IPS-NIHi11 (cell line): ENCODE results near the gene ACOXL.
"Not testable (repeated sequence)": the region's sequence is repeated elsewhere in the genome, so short reads cannot be mapped to it uniquely, and the experiment has no call there.

ENCODE experiments used
- DNase-seq: peaks from one replicate; pipeline ENCODE4 v3.0.0; 2012; ENCODE audit warnings: mixed read lengths, low spot score

ACOXL gene

GRCh38 chr2:110927526-110927925 is 195.2 kb downstream of the ACOXL start:
- DNase-seq: no peak

DNA sequence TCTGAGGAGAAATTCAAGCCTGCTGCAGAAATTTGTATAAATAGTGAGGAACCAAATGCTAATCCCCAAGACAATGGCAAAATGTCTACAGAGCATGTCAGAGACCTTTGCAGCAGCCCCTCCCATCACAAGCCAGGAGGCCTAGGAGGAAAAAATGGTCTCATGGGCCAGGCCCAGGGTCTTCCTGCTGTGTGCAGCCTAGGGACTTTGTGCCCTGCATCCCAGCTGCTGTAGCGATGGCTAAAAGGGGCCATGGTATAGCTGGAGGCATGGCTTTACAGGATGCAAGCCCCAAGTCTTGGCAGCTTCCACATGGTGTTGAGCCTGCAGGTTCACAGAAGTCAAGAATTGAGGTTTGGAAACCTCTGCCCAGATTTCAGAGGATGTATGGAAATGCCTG is 197.2 kb downstream of the ACOXL start:
- no peak for DNase-seq

- no peak for DNase-seq
Observed at GRCh38 chr2:110931648-110932047, 199.3 kb downstream of the ACOXL start.

GRCh38 chr2:110933420-110933819 is 201.0 kb downstream of the ACOXL start:
- no peak for DNase-seq

- no peak for DNase-seq
Observed at GRCh38 chr2:110934948-110935347, 202.6 kb downstream of the ACOXL start.

GRCh38 chr2:110940376-110940910 is 208.1 kb downstream of the ACOXL start:
- DNase-seq: no peak

DNA sequence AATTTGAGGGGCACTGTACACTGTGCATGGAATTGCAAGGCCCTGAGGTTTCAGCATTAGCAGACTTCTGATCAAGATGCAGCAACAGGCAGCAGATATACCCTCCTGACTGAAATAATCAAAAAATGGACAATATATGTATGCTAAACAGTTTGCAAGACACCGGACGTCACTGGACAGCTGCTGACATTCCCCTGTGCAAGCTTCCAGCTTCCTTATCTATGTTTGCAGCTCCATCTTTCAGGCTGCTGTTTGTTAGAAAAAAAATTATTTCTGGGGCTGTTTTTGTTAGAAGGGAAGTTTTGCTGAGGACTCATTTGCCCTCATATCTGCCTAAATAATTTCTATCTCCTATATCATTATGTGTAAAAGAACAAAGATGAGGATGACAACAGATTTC is 208.9 kb downstream of the ACOXL start:
- DNase-seq: no peak

GRCh38 chr2:110943070-110943634 is 210.8 kb downstream of the ACOXL start:
- DNase-seq: no peak

DNA sequence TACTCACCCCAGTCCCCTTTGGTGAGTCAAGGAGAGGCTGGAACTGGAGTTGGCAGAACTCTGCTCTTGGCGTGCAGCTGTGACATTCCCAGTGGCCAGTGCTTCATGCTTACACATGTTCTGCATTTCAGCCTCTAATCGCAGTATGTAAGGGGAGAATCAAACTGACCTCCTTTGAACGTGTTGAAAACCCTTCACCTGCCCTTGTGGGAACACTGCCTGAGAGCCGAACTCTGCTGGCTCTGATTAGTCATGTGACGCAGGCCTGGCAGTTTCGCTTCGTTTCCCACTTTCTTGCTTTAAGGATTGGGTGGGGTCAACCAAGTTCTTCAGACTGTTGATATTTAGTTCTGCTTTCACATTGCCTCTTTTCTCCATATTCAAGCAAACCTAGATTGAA is 214.5 kb downstream of the ACOXL start:
- DNase-seq: no peak

- no peak for DNase-seq
Observed at GRCh38 chr2:110948027-110948674, 215.8 kb downstream of the ACOXL start.

DNA sequence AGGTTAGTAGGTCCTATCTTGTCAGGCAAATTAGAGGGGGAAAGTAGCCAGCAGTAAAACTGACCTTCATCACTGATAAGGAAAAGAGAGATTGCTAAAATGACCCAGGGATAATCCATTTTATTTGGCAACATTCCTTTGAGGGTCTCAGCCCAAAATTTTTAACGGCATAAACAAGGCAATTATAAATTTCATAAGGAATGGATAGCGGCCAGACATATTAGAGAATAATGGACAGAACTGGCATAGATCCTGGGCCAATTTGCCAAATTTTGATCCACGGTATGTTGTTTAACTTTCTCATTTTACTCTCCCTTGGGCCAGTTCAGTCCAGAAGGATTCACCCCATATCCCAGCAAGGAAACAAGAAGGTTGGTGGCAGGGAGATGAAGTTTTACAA is 217.9 kb downstream of the ACOXL start:
- no peak for DNase-seq

DNA sequence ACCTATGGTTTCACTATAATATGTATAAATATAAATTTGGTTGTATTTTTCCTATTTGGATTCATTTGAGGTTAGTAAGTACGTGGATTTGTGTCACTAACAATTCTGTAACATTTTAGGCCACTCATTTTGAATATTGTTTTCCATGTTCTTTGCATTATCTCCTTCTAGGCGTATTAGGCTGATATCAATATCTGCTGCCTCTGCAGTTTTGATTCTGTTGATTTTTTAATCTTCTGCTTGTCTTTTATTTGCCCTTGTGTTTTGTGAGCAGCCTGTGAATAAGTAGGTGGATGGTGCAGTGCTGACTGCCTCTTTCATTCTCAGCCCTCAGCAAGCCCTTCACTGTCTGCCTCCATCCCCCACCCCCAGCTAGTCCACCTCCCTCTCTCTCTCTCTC is 222.7 kb downstream of the ACOXL start:
- no peak for DNase-seq

DNA sequence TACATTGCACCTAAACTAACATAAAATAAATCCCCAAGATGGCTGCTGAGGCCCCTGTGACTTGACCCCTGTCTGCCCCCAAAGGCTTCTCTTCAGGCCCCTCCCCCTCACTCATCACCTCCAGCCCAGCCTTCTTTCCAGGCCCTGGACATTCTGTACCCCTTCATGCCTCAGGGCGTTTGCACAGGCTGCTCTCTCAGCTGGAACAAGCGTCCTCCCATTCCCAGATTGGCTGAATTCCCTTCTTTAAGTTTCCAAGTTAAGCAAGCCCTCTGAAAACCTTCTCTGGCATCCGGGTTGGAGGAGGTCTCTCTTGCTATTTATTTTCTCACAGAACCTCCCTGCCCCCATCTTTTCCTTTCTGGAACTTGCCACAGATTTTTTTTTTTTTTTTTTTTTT is 223.2 kb downstream of the ACOXL start:
- DNase-seq: no peak

DNA sequence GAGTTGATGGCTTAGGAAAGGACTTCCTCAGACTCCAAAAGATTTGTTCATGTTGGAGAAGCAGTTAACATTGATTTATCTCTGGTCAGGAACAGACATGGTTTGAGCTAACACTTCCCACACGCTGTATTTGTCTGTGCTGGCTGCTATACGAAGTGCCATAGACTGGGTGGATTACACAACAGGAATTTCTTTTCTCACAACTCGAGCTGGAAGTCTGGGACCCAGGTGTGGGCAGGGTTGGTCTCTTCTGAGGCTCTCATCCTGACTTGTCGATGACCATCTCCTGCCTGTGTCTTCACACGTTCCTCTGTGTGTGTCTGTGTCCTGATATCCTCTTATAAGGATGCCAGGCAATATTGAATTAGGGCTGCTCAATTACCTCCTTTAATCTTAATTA is 224.9 kb downstream of the ACOXL start:
- no peak for DNase-seq

DNA sequence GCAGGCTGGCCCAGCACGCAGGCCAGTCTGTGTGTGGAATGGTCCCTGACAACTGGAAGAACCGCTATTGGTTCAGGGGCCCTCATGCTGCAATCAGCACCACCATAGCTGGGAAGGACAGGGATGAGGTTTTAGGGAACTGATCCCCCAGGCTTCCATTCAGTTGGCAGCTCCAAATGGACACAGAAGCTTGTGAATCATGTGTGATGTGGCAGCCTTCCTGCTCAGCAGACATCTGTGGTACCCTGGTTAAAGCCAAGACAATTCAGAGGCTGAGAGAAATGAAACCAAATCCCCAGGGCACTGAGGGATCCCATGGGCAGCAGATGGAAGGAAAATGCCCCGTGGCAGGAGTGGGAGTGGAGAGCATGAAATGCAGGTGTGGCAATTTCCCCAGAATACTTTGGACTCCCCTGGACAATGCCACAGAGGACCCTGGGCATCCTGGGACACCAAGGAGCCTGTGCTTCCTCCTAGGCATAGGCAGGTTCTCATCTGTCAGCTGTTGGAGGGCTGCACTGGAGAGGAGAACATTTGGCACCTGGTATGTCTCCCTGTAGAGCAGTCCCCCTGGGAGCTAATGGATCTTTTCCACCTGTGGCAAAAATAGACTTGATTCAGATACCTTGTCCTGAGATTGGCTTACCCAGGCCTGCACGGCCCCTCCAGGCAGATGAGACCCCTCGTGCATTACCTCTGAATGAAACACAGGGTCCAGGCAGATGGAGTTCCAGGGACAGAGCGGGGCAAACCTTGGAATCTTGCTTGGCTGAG is 226.2 kb downstream of the ACOXL start:
- no peak for DNase-seq

DNA sequence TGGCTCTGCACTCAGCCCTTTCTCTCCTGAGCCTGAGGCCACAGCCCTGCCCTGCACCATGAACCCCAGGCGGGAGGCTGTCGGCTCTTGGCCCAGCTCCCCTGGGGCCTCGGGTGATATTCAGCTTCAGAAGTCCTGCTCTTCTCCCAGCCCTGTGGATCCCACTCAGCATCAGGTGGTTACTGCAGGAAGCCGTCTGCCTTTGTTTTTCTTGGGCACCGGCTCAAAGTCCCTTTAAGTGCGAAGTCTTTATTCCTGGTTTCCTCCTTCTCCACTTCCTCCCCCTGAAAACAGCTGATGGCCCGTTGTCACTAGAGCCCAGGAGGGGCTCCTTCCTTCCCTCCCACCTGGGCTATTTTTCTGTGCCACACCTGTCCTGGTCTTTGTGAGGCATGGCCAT is 226.8 kb downstream of the ACOXL start:
- no peak for DNase-seq

DNA sequence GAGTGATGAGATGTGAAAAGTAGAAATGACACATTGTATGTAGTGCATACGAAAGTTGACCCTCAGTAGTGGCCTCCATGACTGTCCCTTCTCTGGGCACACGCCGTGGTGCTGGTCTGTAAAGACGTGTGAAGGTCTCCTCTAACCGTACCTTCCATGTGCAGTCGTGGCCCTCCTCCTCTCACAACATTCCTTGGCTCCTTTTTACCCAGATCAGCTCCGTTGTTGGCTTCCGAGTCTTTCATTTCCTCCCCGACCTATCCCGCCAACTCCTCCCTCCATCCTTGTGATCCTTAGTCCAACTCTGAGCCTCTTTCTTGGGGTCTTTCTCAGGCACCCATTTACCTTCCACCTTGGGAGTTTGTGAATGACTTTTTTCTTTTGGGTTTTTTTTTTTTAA is 227.9 kb downstream of the ACOXL start:
- DNase-seq: no peak

DNA sequence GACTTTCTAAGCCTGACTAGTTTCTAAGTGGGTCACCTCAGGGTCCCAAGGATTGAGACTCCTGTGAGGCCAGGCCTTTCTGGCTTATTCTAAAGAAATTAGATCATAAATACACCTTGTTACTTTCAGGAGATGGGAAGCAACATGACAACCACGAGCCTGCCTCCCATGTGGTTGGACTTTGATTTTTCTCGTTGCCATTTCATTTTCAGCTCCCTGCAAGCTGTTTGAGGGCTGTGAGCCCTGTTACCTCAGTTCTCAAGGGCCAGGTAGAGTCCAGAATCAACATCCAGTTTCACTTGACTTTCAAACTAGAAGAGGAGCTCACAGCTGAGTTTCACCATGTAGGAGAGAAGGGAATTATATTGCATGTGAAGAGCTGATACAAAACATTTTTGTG is 228.6 kb downstream of the ACOXL start:
- DNase-seq: no peak

DNA sequence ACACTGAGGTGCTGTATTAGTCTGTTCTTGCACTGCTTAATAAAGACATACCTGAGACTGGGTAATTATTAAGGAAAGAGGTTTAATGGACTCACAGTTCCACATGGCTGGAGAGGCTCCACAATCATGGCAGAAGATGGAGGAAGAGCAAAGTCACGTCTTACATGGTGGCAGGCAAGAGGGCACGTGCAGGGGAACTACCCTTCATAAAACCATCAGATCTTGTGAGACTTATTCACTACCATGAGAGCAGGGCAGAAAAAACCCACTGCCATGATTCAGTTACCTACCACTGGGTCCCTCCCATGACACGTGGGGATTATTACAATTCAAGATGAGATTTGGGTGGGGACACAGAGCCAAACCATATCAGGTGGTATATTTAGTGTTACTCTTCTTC is 229.3 kb downstream of the ACOXL start:
- DNase-seq: not testable (repeated sequence)

DNA sequence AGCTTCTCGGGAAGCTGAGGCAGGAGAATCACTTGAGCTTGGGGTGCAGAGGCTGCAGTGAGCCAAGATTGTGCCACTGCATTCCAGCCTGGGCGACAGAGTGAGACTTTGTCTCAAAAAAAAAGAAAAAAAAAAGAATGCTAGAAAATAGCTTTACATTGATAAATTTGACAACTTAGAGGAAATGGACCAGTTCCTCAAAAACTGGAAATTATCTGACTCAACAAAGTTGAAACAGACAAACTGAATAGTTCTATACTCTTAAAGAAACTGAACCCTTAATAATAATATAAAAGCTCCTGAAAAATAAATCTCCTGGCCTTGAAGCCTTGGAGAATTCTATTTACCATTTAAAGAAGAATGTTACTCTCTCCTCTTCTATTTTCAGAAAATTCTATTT is 237.3 kb downstream of the ACOXL start:
- DNase-seq: no peak

- DNase-seq: no peak
Observed at GRCh38 chr2:110970201-110970600, 237.8 kb downstream of the ACOXL start.

GRCh38 chr2:110971811-110972210 is 239.4 kb downstream of the ACOXL start:
- DNase-seq: no peak

DNA sequence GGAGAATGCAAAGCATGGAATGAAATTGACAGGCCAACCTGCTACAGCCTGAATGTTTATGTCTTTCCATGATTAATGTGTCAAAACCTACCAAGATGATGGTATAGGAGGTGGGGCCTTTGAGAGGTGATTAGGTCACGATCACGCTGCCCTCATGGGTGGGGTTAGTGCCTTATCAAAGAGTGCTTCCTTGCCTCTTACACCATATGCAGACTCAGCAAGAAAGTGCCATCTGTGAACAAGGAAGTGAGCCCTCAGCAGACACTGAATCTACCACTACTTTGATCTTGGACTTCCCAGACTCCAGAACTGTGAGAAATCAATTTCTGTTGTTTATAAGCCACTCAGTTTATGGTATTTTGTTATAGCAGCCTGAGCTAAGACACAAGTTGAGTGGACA is 240.9 kb downstream of the ACOXL start:
- DNase-seq: no peak
